Measurements from ENCODE around the gene STK24. TPM values are rescaled to one million over a fixed set of nuclear protein-coding genes. Genes with fewer than 3 reads are reported as not detected.
A peak's percentile ranks its signal among the peaks of the same experiment; 100 is the strongest.

Gene STK24
- total RNA-seq, 1 donor from 2014 or later: 62.7 TPM

DNA sequence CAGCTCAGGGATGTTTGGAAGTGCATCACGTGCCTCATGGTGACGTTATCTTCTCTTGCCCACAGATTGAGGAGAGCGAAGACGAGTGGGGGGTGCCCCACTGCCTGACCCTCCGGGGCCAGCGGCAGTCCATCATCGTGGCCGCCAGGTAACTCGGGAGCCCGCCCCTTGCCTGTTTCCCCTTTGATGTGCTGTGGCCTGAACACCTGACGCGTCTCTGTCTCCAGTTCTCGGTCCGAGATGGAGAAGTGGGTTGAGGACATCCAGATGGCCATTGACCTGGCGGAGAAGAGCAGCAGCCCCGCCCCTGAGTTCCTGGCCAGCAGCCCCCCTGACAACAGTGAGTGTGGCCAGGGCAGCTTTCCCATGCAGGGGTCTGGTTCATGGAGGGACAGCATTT lies 137.0 kb downstream of the STK24 start:
- DNase-seq (ENCODE audit: low spot score): no peak

DNA sequence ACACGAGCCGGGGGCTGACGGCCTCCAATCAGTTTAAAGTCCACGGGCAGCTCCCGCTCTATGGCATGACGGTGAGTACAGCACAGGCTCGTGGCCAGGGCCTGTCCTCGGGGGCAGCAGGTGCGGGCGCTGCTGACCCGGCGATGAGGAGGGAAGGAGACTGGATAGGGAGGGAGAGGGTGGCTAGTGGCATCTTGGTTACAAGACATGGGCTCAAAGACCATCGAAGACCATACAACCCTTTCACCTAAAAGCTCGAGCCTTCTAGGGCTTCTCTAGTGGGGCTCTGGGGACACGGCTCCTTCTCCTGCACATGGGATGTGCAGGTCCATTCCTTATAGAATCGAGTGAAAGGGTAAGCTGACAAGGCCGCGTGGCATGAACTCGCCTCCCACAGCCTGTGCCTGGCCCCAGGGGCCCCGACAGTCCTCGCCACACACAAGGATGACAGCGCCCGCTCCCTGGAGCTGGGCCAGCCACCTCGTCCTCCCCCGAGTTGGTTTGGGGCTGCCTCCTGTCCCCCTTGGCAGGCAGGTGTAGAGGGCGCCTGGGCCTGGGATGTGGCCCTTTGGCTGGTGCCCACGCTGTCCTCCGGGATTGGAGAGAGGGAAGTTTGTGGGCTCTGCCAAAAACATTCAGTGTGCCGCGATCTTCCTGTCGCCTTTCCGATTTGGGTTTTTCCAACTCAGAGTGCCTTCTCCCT lies 137.6 kb downstream of the STK24 start:
- no peak for DNase-seq (ENCODE audit: low spot score)

- DNase-seq (ENCODE audit: low spot score): no peak
Observed at GRCh38 chr13:98438246-98439125, 138.4 kb downstream of the STK24 start.

DNA sequence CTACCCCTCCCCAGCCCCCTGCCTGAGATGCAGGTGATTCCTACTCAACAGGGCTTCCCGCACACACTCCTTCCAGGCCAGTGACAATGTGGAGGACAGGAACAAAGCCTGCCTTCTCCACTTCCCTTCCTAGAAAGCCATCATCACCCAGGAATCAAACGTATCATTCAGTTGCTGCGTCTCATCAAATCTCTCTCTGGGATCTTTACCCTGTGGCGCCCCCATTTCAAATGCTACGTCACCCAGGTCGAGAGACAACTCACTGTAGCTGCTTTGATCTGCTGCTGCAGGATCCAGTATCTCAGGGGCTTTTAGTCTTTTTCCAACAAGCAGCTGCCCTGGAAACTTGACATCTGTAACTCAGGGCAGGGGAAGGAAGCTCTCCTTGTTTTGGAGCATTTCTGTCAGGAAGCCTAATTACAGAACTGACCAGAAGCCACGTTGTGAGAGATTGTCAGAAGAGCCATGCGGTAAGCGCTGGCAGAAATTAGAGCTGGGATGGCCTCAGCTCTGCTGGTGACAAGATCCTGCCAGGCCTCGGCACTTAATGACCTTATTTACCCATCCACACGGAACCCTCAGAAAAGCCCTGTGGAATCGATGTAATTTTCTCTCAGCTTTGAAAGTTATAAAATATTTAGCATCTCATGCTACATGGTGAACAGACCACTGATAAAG lies 140.5 kb downstream of the STK24 start:
- no peak for DNase-seq (ENCODE audit: low spot score)

- no peak for DNase-seq (ENCODE audit: low spot score)
Observed at GRCh38 chr13:98435376-98435775, 141.5 kb downstream of the STK24 start.

DNA sequence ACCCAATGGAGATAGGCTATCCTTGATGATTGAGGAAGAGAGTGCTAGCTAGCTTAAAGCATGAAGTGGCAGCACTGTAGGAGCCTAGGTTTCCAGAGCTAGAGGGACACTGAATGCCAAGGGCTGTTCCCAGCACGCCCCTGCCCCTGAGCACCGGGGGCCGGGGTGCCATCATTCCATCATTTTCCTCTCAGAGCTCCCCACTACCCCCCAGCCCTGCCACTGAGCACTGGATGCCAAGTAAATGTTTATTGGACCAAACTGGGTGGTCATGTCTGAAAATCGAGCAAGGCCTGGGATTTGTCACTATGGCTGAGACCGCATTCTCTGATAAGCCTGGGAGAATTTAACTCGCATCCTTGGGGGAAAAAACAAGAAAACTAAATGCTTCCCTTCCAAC lies 142.8 kb downstream of the STK24 start:
- DNase-seq (ENCODE audit: low spot score): no peak

DNA sequence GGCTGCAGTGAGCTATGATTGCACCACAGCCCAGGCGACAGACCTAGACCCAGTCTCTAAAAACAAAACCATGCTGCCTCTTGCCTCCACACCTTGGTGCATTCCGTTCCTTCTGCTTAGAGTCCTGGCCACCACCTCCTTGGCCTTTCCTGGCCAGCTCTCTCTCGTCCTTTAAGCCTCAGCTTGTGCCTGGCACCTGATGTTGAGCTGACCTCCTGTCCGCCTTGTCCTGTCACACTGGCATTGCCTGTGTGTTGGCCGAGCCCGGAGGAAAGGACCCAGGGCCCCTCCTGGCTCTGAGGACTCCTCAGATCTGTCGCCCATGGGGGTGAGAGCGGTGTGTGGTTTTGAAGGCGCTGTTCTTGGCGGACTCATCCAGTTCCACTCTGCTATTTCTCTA lies 143.3 kb downstream of the STK24 start:
- no peak for DNase-seq (ENCODE audit: low spot score)

GRCh38 chr13:98432638-98433037 lies 144.3 kb downstream of the STK24 start:
- DNase-seq (ENCODE audit: low spot score): no peak

GRCh38 chr13:98429977-98430736 lies 146.8 kb downstream of the STK24 start:
- DNase-seq (ENCODE audit: low spot score): no peak

DNA sequence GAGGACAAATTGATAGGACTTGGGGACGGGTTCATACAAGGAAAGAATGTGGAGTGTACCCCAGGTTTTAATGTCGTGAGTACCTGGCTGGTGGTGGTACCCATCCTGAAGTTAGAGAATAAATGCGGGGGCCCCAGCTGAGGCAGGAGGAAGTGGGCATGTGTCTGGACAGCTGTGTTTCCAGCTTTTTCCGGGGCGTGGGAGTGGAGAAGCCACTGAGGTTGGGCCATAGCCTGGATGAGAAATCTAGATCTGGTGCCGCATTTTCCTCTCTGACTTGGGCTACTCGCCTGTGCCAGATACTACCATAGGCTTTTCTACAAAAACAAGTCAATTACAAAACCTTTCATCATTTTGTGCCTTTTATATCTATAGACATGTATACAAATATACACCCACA lies 147.4 kb downstream of the STK24 start:
- DNase-seq (ENCODE audit: low spot score): no peak

- no peak for DNase-seq (ENCODE audit: low spot score)
Observed at GRCh38 chr13:98429081-98429480, 147.8 kb downstream of the STK24 start.

DNA sequence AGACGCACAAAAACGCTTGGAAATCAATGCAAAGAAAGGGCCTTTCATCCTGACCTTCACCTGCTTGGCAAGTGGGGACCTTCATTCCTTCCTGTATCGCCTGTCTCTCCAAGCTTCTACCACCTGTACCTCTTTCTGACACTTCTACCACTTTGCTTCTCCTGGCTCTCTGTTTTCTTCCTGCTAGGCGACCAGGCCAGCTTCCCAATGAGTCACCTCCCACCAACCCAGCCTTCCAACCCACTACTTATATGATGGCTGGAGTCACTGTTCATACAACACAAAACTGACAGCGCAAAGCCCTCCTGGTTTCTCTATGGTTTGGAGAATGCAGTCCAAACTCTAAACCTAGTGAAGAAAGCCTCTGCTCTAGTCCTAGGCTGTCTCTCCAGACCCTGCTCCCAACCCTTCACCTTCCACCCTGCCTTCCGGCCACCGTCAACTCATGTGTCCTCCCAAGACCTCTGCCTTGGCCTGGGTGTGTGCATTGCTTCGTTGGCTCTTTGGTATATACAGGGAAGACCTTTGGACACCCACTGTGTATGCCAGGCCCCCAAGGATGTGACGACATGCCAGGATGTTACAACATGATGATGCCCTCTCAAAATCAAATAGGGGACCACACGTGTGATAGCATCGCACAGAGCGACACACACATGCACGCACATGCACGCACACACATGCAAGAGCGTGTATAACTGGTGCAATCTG lies 148.5 kb downstream of the STK24 start:
- no peak for DNase-seq (ENCODE audit: low spot score)

DNA sequence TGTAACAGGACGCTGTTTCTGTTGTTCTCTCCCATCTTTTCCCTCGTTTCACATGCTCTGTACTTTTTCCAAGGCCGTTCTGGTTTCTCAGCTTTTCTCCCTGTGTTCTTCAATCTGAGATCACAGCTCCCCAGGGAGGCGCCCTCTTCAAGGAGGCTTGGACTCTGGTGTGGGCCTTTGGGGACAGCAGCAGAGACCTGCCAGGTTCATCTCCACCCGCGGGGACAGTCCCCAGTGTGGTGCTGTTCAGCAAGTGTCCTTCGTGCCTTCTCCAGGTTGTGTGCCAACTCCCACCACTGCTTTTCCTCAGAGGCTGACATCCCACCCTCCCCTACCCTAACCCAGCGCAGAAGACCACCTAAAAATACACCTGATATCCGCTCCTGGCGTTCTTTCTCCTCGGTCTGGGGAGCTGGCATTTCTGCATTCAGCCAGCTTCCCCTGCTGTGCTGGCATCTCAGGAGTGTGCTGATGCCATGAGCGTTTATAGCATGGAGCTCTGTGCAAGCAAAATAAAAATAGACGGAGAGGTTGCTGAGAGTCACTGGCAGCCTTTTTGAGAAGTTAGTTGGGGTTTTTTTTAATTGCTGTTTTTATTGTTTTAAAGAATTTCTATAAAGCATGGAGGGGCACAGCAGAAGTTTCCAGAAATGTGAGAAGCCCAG lies 149.4 kb downstream of the STK24 start:
- no peak for DNase-seq (ENCODE audit: low spot score)

DNA sequence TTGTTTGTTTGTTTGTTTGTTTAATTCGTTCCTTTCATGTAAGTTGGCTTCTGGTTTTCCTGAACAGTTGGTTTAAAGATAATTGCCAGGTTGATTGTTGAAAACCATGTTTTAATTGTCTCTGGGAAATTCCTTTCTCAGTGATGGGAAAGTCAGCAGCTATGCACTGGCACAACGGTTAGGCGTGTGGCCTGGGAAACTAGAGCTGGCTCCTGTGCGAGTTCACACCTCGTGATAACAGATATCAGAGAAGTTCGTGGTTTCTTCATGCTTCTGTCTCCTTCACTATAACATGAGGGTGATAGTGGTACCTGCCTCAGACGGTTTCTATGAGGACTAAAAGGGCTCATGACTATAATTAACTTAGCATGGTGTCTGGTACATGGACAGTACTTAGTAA lies 153.5 kb downstream of the STK24 start:
- no peak for DNase-seq (ENCODE audit: low spot score)

- DNase-seq (ENCODE audit: low spot score): peak; percentile 81
Observed at GRCh38 chr13:98422046-98422445, 154.9 kb downstream of the STK24 start.

GRCh38 chr13:98420554-98421175 lies 156.2 kb downstream of the STK24 start:
- peak; percentile 69 for DNase-seq (ENCODE audit: low spot score)

DNA sequence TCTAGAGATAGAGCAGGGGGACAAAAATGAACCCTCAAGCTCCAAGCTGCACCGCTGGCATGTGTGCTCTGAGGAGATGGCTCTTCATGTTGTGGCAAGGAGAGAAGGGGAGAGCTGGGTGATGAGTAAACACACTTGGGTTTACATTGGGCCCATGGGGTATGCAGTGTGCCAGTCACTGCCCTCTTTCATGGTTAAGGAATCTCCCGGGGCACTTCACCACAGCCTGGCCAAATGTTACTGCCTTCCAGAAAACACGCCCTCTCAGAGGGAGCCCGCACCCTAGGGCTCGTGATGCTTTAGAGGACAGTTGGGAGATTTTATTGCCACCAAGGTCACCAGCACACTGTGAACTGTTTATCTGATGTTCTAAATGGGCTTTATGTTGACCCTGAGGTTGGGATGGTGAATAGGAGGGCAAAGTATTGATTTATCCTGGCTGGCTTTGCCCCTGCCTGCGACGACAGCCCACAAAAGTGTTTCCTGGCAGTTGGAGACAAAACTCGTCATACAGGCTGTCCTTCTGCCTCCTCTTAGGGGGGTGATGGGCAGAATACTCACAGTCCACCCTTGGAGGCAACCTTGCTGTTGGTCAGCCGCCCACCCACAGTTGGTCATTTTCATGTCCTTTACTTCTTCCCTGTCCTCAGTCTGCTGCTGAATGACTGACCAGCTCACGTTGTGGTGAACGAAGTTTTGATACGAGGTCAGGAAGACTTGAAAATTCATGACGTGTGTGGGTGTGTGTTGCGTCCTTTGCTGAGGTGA lies 156.9 kb downstream of the STK24 start:
- peak; percentile 57 for DNase-seq (ENCODE audit: low spot score)

DNA sequence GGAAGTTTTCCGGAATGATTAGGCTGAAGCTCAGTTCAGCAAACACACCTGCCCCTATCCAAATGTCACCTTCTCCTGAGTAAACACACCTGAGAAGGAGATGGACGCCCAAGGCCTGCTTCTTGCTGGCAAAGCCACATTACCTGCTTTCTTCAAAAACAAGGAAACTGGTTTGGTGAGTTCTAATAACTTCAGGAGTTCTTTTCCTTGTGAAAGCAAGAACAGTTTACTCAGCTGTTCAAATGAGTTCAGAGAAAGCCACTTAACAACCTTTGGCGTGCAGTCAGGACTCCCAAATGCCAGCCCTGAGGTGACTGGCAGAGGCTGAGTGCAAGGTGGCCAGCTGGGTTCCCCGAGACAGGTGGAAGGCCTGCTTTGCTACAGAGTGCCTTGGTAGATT lies 160.5 kb downstream of the STK24 start:
- DNase-seq (ENCODE audit: low spot score): no peak

Measured in mesenteric fat pad (tissue), 1 donor.